Measurements from ENCODE around the gene RAD51B.
"Not testable (repeated sequence)": the region's sequence is repeated elsewhere in the genome, so short reads cannot be mapped to it uniquely, and the experiment has no call there.

Gene RAD51B

DNA sequence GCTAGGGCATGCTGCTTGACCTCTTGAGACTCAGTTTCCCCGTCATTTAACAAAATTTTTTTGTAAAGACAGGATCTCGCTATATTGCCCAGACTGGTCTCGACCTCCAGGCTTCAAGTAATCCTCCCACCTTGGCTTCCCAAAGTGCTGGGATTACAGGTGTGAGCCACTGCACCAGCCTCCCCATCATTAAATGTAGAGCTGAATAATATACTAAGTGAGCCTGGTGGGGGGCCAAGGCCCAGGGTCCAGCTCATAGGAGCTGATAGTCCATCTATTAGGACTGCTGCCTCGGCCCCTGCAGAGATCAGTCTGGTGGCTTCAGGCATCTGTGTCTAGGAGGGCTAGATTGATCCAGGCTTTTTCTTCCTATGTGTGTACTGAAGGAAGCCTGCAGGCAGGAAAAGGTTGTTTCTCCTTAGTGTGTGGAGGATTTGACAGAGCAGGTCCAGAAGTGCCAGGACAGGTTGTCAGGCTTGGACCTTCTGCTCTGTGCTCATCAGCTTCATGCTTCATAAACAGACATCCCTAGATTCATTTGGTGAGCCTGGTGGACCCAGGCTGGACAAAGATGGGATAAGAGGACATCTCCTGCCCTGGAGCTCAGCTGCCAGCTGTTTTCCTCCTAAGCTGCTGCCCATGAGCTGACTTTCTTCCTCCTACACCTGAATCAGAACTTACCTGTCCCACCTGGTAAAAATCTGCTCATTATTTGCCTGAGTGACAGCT is 837.9 kb downstream of the RAD51B start:
- DNase-seq (ENCODE audit: low read depth), result no peak

DNA sequence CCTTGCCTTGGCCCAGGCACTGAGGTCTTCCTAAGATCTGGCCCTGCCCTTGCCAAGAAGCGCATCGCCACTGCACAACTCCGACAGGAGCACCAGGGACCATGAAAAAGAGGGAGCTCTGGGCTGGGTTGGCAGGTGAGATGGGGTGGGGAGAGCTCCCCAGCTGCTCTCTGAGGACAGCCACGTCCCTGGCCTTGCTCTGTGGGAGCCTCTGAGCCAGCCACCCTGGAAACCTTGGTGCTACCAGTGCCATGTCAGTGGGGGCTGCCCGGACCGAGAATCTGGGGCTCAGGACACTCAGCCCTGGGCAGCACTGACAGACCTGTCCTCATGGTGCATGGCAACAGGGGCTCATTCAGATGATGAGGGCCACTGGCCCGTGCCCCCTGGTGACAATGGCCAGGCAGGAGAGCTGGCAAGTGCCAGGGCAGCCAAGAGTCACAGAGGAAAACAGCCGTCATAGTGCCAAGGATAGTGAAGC is 838.5 kb downstream of the RAD51B start:
- DNase-seq (ENCODE audit: low read depth), result no peak

DNA sequence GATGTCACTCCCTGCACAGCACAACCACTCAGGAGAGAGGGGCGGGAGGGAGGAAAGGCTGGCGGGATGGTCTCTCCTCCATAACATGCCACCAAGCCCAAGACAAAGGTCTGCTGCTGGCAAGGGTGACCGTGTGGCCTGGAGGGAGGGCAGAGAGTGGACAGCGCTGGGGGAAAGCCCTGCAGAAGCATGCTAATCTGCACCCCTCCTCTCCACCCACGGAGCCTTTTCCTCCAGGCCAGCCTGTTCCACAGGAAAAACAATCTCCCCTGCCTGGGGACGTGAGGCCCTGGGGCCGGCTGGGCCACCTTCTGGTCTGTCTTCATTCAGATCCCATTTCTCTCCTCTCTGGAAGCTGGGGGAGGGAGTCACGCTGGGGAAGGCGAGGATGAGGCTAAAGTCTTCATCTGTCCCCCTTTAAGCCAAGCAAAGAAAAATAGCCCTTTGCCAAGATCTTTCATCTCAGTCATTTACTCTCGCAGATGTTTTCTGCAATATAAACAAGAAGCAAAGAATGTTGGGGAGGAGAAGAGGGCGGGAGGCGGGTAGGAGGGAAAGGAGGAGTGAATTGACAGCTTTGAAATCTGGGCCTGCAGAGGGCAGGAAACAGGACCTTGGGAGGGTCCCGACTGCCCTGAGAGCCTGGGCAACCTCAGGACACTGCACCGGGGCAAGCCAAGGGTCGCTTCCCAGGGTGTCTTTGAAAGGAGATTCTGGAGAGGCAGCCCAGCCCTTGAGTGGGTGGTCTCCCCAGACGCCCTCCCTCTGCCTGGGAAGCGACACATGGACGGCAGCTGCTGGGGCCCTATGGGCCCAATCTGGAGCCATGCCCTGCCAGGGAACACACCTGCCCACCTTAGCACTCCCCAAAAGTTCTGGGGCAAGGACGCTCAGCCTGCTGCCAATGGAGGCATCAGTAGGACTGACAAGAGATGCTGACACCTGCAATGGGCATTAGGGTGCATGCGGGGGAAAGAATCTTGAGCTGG is 839.7 kb downstream of the RAD51B start:
- no peak for DNase-seq (ENCODE audit: low read depth)

DNA sequence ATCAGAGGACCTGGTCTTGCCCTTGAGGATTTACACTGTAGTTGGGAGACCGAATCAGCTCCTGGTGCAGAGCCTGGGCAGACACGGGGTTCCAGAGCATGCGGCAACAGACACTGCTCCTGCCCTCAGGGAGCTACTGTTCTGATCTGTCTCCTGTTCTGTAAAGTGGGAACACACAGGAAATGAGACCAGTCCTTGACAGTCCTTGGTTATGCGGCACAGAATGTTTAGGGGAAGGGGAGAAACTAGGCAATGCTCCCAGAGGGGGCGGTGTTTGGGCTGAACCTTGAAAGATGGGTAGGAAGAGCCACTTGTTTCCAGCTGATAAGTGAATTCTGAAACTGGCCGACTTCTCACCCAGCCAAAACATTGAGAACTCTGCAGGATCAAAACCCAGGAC is 840.9 kb downstream of the RAD51B start:
- no peak for DNase-seq (ENCODE audit: low read depth)

DNA sequence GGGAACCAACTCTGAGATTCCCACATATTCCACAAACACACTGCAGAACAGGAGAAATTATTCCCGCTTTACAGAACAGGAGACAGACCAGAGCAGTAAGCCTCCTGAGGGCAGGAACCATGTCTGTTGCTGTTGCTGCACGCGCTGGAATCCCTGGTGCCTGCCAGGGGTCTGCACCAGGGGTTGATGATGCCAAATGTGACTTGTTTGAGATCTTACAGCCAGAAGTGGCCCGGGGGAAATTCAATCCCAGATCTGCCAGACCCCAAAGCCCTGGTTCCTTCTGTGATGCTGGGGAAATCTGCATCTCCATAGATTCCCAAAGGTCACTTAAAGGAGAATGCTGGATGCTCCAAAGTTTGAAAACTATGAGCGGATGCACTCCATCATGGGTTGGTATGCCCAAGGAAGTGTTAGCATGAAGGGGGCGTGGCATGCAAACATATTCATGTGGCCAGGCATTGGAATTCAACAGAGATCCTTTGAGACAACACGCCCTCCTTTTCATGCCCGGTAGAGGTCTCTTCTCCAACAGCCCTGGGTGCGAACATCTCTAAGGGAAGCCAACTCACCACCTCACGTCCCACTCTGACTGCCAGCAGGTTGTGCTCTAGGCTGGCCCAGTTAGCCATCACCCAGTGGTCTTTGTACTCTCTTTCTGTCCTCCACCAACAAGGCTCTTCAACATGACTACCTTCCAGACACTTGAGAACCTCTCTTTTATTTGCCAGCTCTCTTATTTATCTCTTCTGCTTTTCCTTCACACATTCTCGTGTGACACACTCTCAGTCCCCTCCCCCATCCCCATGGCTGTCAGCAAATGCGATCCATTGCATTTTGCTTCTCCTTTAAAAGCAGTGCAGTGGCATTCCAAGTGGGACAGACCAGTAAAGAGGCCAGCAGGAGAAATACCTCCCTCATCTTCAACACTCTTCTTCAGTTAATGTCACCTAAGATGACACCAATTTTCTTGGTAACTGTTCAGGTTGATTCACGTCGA is 841.9 kb downstream of the RAD51B start:
- no peak for DNase-seq (ENCODE audit: low read depth)

DNA sequence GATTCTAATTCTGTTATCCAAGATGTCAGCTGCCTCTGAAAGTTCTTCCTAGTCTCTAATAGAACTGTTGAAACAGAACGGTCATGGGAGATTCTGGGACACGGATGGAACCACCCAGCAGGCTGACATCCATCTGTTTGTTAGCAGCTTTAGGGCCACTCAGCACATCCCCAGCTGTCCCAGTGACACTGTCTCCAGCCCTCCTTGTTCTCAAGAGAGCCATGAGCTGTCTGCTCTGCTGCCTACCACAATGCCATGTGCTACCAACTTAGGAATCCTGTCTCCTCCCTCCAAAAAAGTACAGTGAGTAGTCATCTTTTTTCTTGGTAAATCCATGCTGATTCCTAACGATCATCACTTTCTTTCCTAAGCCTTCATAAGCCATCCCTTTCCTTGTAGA is 842.8 kb downstream of the RAD51B start:
- no peak for DNase-seq (ENCODE audit: low read depth)

DNA sequence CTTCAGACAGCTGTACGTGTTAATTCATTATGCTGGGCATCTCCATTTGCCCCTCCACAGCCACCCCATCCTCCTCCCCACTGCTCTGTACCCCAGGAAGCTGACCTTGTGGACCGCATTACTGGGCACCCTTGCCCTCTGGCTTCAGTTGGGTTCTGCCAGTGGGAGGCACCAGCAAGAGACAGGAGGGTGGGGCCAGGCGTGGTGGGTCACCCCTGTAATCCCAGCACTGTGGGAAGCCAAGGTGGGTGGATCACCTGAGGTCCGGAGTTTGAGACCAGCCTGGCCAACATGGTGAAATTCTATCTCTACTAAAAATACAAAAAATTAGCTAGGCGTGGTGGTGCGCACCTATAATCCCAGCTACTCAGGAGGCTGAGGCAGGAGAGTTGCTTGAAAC is 843.2 kb downstream of the RAD51B start:
- not testable (repeated sequence) for DNase-seq (ENCODE audit: low read depth)

DNA sequence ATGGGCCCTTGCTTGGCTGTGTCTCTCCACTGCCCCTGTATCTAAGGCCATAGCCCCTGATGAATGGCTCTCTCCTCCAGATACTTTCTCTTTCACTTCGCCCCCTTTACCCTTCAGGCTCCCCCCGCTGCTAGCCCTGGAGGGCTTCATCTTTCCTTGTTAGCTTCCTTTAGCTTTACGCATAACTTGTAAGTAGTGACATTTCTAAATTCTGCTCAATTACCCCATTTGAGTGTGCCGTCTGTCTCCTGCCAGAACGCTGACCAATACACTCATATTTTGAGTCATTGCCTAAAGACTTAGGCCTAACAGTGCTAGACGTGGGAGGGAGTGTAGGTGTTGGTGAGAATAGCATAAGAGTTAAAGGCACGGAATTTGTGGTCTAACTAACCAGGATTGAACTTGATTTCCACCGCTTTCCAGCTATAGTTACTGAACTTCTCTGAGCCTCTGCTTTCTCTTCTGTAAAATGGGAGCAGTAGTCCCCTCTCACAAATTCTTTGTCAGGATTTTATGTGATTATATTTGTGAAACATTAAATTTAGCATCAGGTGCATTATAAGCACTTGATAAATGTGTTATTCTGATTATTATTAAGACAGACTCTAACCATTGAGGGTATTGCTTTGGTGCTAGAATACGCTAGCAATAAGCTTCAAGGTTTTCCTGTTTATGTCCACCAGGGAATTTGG is 844.0 kb downstream of the RAD51B start:
- no peak for DNase-seq (ENCODE audit: low read depth)

DNA sequence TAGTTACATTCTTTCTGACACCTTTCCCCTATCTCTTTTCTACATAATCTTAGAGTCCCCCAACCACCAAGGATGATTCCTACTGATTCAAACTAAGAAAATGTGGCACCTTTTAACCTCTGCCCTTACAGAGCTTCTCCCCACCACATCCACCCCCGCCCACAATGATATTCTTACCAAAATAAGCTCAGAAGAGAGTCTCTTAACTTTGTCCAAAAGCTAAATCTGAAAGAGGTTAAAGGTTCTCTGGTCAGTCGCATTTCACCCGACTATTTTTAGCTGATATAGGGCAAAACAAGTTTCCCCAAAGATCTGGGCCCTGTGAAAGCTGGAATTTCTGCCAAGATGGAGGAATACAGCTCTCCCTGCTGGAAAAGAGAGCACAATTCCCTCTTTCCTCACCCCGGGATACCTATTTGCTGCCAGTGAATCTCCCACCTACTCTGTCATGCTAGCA is 844.7 kb downstream of the RAD51B start:
- DNase-seq (ENCODE audit: low read depth), result no peak

DNA sequence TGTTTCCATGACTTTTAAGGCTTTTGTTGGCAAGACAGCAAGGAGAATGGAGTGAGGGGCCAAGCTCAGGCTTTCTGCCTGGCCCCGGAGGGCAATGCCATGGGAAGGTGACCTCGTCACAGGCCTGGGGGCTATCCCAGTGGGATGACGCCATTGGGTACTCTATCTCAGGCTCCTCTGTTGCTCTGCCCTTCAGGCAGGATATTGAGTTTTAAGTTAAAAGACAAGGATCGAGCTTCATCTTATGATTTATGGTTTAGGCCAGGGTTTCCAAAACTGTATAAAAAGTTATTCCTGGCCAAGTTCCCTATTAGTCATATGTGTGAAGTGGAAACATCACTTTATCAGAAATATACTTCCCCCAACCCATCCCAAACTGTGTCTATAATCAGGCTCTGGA is 845.6 kb downstream of the RAD51B start:
- peak; percentile 77 for DNase-seq (ENCODE audit: low read depth)

DNA sequence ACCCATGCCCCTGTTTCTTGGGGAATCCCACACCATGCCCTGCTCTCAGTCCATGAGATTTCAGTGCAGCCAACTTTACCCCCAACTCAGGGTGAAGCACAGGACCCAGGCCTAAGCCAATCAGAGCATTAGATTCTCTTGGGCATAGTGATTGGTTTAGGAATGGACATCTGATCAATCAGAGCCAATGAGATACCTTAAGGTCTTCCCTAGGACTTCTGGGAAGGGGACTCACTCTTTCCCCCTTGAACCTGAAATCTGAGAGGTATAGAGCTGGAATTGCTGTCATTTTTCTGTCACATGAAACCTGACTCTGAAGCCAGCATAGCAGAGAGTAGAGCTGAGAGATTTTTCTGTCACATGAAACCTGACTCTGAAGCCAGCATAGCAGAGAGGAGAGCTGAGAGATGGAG is 846.2 kb downstream of the RAD51B start:
- no peak for DNase-seq (ENCODE audit: low read depth)

DNA sequence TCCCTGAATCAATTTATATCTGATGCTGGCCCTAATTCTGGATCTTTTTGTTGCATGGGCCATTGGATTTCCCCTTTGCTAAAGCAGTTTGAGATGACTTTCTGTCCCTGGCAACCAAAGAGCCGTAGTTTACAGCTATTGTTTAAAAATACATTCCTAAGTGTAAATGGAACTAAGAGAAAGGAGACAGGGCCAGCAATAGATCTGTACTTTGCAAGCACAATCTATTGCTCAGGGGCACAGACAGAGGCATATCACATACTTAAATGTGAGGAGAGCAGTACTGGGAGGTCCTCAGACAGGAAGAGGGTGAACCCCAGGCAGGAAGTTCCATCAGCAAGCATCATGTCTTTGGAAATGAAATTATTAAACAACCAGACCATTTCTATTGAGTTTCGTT is 846.7 kb downstream of the RAD51B start:
- no peak for DNase-seq (ENCODE audit: low read depth)

DNA sequence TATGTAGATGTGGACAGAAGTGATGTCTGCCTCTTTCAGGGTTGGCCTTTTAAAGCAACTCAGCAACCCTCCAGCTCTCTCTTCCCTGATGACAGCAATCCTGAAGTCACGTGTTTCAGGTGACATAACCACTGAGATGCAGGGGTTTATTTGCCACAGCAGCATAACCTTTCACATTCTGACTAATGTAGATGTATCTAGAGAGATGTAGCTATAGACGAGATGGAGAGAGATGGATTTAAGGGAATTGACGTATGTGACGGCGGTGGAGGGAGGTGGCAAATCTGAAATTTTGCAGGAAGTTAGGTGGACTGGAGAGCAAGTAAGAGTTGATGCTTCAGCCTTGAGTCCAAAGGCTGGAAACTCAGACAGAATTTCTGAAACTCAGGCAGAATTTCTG is 847.3 kb downstream of the RAD51B start:
- no peak for DNase-seq (ENCODE audit: low read depth)

DNA sequence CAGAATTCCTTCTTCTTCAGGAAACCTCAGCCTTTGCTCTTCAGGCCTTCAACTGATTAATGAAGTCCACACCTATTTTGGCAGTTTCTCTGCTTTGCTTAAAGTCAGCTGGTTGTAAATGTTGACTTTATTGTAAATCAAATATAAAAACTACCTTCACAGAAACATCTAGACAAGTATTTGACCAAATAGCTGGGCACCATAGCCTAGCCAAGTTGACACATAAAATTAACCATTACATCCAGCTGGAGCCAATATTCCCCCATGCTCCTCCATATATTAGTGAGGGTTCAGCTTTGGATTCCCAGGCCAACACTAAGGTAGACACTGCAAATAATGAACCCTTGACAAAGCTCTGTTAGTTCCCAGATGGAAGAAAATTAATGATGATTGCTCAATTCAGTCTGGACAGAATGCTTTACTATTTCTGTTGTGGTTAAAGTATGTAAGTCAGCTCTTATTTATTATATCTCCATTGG is 847.8 kb downstream of the RAD51B start:
- DNase-seq (ENCODE audit: low read depth), result no peak

DNA sequence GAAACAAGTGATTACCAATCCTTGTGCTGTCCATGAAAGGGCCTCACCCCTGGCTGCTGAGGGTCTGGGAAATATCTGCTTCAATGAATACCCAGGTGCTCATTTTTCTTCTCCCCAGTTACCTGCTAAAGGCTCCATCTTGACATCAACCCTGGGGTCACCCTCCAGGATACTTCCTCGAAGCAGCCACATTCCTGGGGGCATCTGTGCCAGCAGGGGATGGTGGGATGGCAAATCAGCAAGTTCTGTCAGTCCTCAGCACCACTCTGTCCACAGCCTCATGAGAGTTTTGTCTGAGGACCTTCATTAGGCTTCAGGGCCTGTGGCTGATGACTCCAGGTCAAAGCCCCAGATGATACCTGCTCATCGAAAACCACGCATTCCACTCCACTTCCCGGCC is 848.4 kb downstream of the RAD51B start:
- DNase-seq (ENCODE audit: low read depth), result no peak

DNA sequence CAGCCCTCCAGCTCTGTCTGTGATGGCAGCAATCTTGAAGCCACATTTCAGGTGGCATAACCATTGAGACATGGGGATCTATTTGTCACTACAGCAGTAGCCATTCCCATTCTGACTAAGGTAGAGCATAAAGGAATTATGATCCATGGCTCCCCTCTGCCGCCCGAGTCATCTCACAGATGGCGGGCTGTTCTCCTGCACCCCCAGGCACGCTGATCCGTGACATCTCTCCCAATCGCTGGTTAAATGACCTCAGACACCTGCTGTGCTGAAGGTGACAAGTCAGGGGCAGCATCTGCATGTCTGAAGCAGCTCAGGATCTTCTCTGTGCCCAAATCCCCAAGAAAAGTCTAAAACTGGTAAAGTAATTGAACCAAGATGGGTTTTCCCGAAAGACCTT is 849.0 kb downstream of the RAD51B start:
- no peak for DNase-seq (ENCODE audit: low read depth)

DNA sequence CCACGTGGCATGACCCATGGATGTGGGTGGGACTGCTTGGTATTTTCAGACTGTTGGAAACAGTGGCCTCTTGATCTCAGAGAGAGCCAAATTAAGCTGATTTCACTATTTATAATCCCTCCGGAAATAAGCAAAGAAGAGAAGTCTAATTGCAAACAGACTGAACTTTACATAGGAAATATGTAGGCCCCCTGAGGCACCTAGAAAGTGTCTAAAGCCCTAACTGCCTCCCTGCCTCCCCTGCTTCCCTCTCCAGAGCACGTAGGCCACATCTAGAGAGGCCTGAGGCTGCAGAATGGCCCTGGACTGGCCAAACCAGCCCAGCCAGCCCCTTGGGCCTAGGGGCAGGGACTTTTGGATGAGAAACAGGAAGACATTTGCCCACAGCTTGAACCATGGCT is 849.5 kb downstream of the RAD51B start:
- DNase-seq (ENCODE audit: low read depth), result no peak

DNA sequence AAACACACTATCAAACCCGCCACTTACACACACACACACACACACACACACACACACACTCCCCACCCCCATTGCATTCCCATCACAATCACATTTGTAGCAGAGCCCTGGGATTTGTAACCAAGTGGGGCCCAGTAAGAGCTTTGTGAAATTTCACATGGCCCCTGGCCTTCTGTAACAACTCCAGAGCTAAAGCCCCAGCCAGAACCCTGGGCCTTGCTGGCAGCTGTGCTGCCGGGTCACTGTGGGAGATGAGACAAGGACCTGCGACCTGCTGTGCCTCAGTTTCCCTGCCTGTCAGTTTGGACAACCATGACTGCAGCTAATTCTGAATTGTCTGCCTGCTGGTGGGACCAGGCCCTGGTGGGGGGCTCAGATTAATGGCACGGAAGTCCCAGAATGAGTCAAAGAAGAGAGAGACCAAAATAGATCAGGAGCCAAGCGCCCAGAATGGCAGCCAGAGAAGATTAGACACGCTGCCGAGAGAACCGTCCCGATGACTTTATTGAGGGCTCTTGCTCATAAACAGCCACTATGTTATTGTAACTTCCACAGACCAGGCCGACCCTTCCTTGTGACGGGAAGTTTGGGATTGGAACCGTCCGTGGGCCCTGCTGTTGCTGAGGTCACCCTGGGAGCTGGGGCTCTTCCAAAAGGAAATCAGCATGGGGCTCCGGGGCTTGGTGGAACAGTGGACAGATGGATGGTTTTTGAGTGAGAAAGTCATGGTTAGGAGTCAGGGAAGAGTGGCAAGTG is 850.2 kb downstream of the RAD51B start:
- no peak for DNase-seq (ENCODE audit: low read depth)

DNA sequence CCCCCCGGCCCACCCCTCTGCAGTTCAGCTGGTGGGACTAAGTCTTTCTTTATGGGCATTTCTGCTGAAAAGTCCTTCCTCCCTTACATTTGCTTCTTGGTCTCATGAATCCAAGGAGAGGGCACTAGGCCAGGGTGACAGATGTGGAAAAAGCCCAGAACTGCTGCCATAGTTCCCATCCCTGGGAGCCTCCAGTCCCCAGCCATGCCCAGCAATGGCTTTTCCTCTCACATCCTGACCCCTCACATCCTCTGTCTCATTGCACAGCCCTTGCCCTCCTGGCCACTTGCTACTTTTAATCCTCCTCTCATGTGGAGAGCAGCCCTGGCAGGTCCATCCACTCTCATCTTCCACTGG is 850.8 kb downstream of the RAD51B start:
- no peak for DNase-seq (ENCODE audit: low read depth)

DNA sequence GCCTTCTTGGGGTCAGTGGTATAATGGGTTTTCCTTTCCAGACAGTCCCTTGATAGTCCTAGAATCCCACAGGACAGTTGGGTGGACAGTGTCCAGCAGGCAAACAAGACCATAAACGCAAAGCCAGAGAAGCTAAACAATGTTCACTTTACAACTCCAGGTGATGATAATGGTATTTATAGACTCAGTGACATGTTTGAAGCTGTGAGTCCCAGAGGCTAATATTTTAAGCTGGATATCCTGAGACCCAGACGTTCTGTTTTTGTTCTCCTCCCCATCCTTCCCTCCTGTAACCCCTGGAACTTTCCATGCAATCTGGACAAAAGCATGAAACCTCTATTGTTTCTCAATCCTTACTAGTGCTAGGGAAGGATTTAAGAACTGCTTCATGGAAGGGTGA is 852.3 kb downstream of the RAD51B start:
- DNase-seq (ENCODE audit: low read depth), result no peak

Data from stromal cell of bone marrow (primary cell).